OCI-LY1 (cell line): ENCODE measurements around the gene C19orf67.

ENCODE experiments used
- H2AFZ ChIP-seq: fragments of 200-600 bp; sonication (generic), shearing (Covaris generic); 2 replicates; pipeline ENCODE4 v1.6.0; 2014; ENCODE audit warnings: antibody characterized with exemption, mild to moderate bottlenecking, low read length
- H3F3A ChIP-seq: fragments of 200-600 bp; sonication (generic), shearing (Covaris generic); 2 replicates; pipeline ENCODE4 v1.6.0; 2014; ENCODE audit warnings: mild to moderate bottlenecking, antibody characterized with exemption, low read length, moderate library complexity; ENCODE audit not compliant: insufficient read depth
- H3K27ac ChIP-seq: fragments of 200-600 bp; sonication (generic); 2 replicates; pipeline ENCODE4 v1.5.1; 2014; ENCODE audit warnings: low read length, mixed run types, mild to moderate bottlenecking, low read depth; ENCODE audit not compliant: poor library complexity, severe bottlenecking
- H3K27me3 ChIP-seq: fragments of 200-600 bp; sonication (generic); 2 replicates; pipeline ENCODE4 v1.6.0; 2014; ENCODE audit warnings: antibody characterized with exemption, mild to moderate bottlenecking, low read length, moderate library complexity; ENCODE audit not compliant: insufficient read depth
- H3K36me3 ChIP-seq: fragments of 200-600 bp; sonication (generic); 2 replicates; pipeline ENCODE4 v1.6.1; 2014; ENCODE audit warnings: mild to moderate bottlenecking, antibody characterized with exemption, low read length, moderate library complexity, mixed read lengths; ENCODE audit not compliant: insufficient read depth
- H3K4me1 ChIP-seq: fragments of 200-600 bp; sonication (generic); 2 replicates; pipeline ENCODE4 v1.5.1; 2014; ENCODE audit warnings: mild to moderate bottlenecking, low read length, moderate library complexity; ENCODE audit not compliant: insufficient read depth, severe bottlenecking
- H3K4me2 ChIP-seq: fragments of 200-600 bp; sonication (generic), shearing (Covaris generic); 2 replicates; pipeline ENCODE4 v1.6.1; 2014; ENCODE audit warnings: low read length
- H3K4me3 ChIP-seq: fragments of 200-600 bp; sonication (generic); 2 replicates; pipeline ENCODE4 v1.5.1; 2014; ENCODE audit warnings: low read length, low read depth, mild to moderate bottlenecking, mixed read lengths; ENCODE audit not compliant: poor library complexity, severe bottlenecking
- H3K79me2 ChIP-seq: fragments of 200-600 bp; shearing (Covaris generic); 2 replicates; pipeline ENCODE4 v1.6.1; 2016; ENCODE audit warnings: mixed run types, low read length, mixed read lengths; ENCODE audit not compliant: insufficient read depth
- H3K9ac ChIP-seq: fragments of 200-600 bp; sonication (generic), shearing (Covaris generic); 2 replicates; pipeline ENCODE4 v1.6.1; 2014; ENCODE audit warnings: mild to moderate bottlenecking, low read length, mixed read lengths
- H3K9me2 ChIP-seq: fragments of 200-600 bp; sonication (generic), shearing (Covaris generic); 2 replicates; pipeline ENCODE4 v1.6.1; 2014; ENCODE audit warnings: low read depth, mild to moderate bottlenecking, low read length, mixed read lengths
- H3K9me3 ChIP-seq: fragments of 200-600 bp; shearing (Covaris generic); 2 replicates; pipeline ENCODE4 v1.6.1; 2014; ENCODE audit warnings: low read length, mixed read lengths
- H4K20me1 ChIP-seq: fragments of 200-600 bp; sonication (generic), shearing (Covaris generic); 2 replicates; pipeline ENCODE4 v1.6.0; 2016; ENCODE audit warnings: mild to moderate bottlenecking, low read length; ENCODE audit not compliant: insufficient read depth
- EZH2 ChIP-seq: fragments of 200-600 bp; sonication (generic), shearing (Covaris generic); IDR thresholded peaks from 2 replicates; pipeline ENCODE4 v1.8.0; 2017; ENCODE audit warnings: borderline replicate concordance, mixed run types, mild to moderate bottlenecking, antibody characterized with exemption, low read length, moderate library complexity, mixed read lengths
- TF ChIP-seq, protein P1 (sequence below): fragments of 200-600 bp; sonication (generic), shearing (Covaris generic); IDR thresholded peaks from 2 replicates; pipeline ENCODE4 v1.5.1; 2017; ENCODE audit warnings: mild to moderate bottlenecking, antibody characterized with exemption, low read length, moderate library complexity, mixed read lengths

Gene C19orf67

DNA sequence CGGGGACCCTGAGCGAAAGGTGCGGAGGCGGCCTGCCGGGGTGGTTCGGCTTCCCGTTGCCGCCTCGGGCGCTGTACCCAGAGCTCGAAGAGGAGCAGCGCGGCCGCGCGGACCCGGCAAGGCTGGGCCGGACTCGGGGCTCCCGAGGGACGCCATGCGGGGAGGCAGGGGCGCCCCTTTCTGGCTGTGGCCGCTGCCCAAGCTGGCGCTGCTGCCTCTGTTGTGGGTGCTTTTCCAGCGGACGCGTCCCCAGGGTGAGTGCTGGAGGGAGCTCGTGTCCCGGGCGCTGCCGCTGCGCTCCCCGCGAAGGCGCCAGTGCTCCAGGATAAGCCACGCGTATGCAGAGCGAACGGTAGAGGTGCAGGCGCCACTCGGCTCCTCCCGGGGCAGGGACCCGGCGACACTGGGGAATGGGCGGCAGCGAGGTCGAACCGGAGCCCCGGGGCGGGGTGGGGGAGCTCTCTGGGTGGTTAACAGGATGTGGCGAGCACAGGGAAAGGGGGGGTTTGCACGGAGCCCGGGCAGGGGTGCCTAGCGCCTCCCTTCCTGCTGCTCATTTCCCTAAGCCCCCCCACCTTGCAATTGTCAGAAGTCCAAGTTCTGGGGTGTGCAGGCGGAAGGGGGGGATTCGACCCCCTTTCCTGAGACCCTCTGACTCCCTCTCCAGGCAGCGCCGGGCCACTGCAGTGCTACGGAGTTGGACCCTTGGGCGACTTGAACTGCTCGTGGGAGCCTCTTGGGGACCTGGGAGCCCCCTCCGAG lies 53.7 kb downstream of the C19orf67 start, which contains the start of gene IL27RA:
TSS of gene IL27RA (plus strand) at position 44 of the 762 bp plus-strand sequence. CDS start at position 155, 111 bp downstream.
- Histone ChIP-seq H3K27ac (no peak within 1 kb of the TSS), H3K4me1 (peaks cover 11% of the 10 kb centered on the region), H3K9me3 (no peaks in the 10 kb centered on the region), H3K9ac (peak within 1 kb of the TSS; percentile 66), H3F3A (no peaks in the 10 kb centered on the region), H3K4me3 (peak within 1 kb of the TSS; percentile 67), H2AFZ (no peak within 1 kb of the TSS), H3K27me3 (peaks cover 5% of the 10 kb centered on the region; the same call in 1 of the 2 replicates), H3K36me3 (no peaks in the 10 kb centered on the region), H3K79me2 (no peaks in the 10 kb centered on the region), H4K20me1 (no peaks in the 10 kb centered on the region), H3K9me2 (no peaks in the 10 kb centered on the region), H3K4me2 (peak within 1 kb of the TSS; percentile 73)
- no peak for TF ChIP-seq EZH2
- TF ChIP-seq, protein P1, sequence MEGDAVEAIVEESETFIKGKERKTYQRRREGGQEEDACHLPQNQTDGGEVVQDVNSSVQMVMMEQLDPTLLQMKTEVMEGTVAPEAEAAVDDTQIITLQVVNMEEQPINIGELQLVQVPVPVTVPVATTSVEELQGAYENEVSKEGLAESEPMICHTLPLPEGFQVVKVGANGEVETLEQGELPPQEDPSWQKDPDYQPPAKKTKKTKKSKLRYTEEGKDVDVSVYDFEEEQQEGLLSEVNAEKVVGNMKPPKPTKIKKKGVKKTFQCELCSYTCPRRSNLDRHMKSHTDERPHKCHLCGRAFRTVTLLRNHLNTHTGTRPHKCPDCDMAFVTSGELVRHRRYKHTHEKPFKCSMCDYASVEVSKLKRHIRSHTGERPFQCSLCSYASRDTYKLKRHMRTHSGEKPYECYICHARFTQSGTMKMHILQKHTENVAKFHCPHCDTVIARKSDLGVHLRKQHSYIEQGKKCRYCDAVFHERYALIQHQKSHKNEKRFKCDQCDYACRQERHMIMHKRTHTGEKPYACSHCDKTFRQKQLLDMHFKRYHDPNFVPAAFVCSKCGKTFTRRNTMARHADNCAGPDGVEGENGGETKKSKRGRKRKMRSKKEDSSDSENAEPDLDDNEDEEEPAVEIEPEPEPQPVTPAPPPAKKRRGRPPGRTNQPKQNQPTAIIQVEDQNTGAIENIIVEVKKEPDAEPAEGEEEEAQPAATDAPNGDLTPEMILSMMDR = peak; percentile 80
